ENCODE results near the gene NHSL2. TPM values are rescaled to one million over a fixed set of nuclear protein-coding genes. Genes with fewer than 3 reads are reported as not detected.

NHSL2 gene
- total RNA-seq, 1 donor from 2014 or later = 57.6 TPM

GRCh38 chrX:72137846-72138495 lies 227.3 kb downstream of the NHSL2 start:
- no peak for DNase-seq (ENCODE audit: low spot score)
- no peaks in the 10 kb centered on the region for H3K4me1 Mint-ChIP-seq (ENCODE audit: unreplicated experiment)
- H3K27me3 Mint-ChIP-seq (ENCODE audit: unreplicated experiment) = peaks cover 3% of the 10 kb centered on the region
- no peak overlapping the region for H3K4me3 Mint-ChIP-seq (ENCODE audit: unreplicated experiment)
- no peak overlapping the region for H3K27ac Mint-ChIP-seq (ENCODE audit: unreplicated experiment)
- no peak for TF ChIP-seq CTCF (IDR thresholded peaks at IDR 0.05; ENCODE audit: unreplicated experiment)
- no peaks in the 10 kb centered on the region for H3K9me3 Mint-ChIP-seq (ENCODE audit: unreplicated experiment)
- peaks cover 42% of the 10 kb centered on the region for H3K36me3 Mint-ChIP-seq (ENCODE audit: low read depth, unreplicated experiment)

GRCh38 chrX:72139538-72139937 lies 228.9 kb downstream of the NHSL2 start:
- Mint-ChIP-seq H3K27ac (ENCODE audit: unreplicated experiment) (no peak overlapping the region), H3K4me3 (ENCODE audit: unreplicated experiment) (no peak overlapping the region), H3K4me1 (ENCODE audit: unreplicated experiment) (no peaks in the 10 kb centered on the region), H3K9me3 (ENCODE audit: unreplicated experiment) (no peaks in the 10 kb centered on the region), H3K27me3 (ENCODE audit: unreplicated experiment) (peaks cover 3% of the 10 kb centered on the region), H3K36me3 (ENCODE audit: low read depth, unreplicated experiment) (peaks cover 44% of the 10 kb centered on the region)
- DNase-seq (ENCODE audit: low spot score) = no peak
- no peak for TF ChIP-seq CTCF (IDR thresholded peaks at IDR 0.05; ENCODE audit: unreplicated experiment)

- no peaks in the 10 kb centered on the region for H3K4me1 Mint-ChIP-seq (ENCODE audit: unreplicated experiment)
- no peak overlapping the region for H3K4me3 Mint-ChIP-seq (ENCODE audit: unreplicated experiment)
- no peak for DNase-seq (ENCODE audit: low spot score)
- no peaks in the 10 kb centered on the region for H3K9me3 Mint-ChIP-seq (ENCODE audit: unreplicated experiment)
- peaks cover 37% of the 10 kb centered on the region for H3K36me3 Mint-ChIP-seq (ENCODE audit: low read depth, unreplicated experiment)
- no peak overlapping the region for H3K27ac Mint-ChIP-seq (ENCODE audit: unreplicated experiment)
- TF ChIP-seq CTCF (IDR thresholded peaks at IDR 0.05; ENCODE audit: unreplicated experiment) = no peak
- peaks cover 3% of the 10 kb centered on the region for H3K27me3 Mint-ChIP-seq (ENCODE audit: unreplicated experiment)
Observed at GRCh38 chrX:72141372-72142004, 230.8 kb downstream of the NHSL2 start.

GRCh38 chrX:72142094-72142793 lies 231.6 kb downstream of the NHSL2 start:
- Mint-ChIP-seq H3K9me3 (ENCODE audit: unreplicated experiment) (no peaks in the 10 kb centered on the region), H3K36me3 (ENCODE audit: low read depth, unreplicated experiment) (peaks cover 37% of the 10 kb centered on the region), H3K4me3 (ENCODE audit: unreplicated experiment) (no peak overlapping the region)

More at GRCh38 chrX:72142094-72142793, 231.6 kb downstream of the NHSL2 start:
- no peak for DNase-seq (ENCODE audit: low spot score)
- Mint-ChIP-seq H3K4me1 (ENCODE audit: unreplicated experiment) (no peaks in the 10 kb centered on the region), H3K27me3 (ENCODE audit: unreplicated experiment) (peaks cover 3% of the 10 kb centered on the region), H3K27ac (ENCODE audit: unreplicated experiment) (no peak overlapping the region)
- no peak for TF ChIP-seq CTCF (IDR thresholded peaks at IDR 0.05; ENCODE audit: unreplicated experiment)

Data from endothelial cell (in vitro differentiated cells).